Left colon (tissue), 2 donors: ENCODE data around the gene C1orf159. TPM values are rescaled to one million over a fixed set of nuclear protein-coding genes. Genes with fewer than 3 reads are reported as not detected.

Source experiments
- ATAC-seq: fragments of 200-7000 bp; cut with Tn5 transposase; one replicate; pipeline ENCODE4 v1.9.1; 2020; ENCODE audit warnings: mild to moderate bottlenecking, moderate library complexity
- DNase-seq, 2 donors: peaks; one replicate each; pipeline ENCODE4 v3.0.0-alpha.2; 2020
- intact Hi-C, 2 donors: fragments of 100-400 bp; cut with DNase I in 1 of 2; cut with micrococcal nuclease in 1 of 2; formaldehyde crosslinking; loops; one replicate each; pipeline versions ENCODE4 v1.11.2 to v1.14.0; 2022; cut with DNase I, micrococcal nuclease
- total RNA-seq, 2 donors: library from RNA; stranded (reverse); fragmentation: NEBNext Ultra II Directional; extraction: Animal tissue kit (Norgen Biotek cat#: 25700); gene quantifications; one replicate each; pipeline ENCODE4 v1.2.1, GENCODE V29; 2021
- donor health status: DM: no; HTN: no; CAD: no.
- donor health status: DM: yes; HTN: yes; CAD: no.

The C1orf159 gene
- total RNA-seq, 2 donors from 2014 or later: 17.6 to 28.6 TPM

- ATAC-seq (no peak), DNase-seq (peak; percentile 3 to 18)
- intact Hi-C loops: no loop called here
Observed at GRCh38 chr1:1088801-1089680, 26.8 kb downstream of the C1orf159 start.

GRCh38 chr1:1088029-1088800 is 27.7 kb downstream of the C1orf159 start:
- intact Hi-C loops: no loop called here

GRCh38 chr1:1087351-1088028 is 28.4 kb downstream of the C1orf159 start:
- intact Hi-C loops: no loop called here
- ATAC-seq (no peak), DNase-seq (peak in 1 of 2 donors; percentile 18)

More at GRCh38 chr1:1088029-1088800, 27.7 kb downstream of the C1orf159 start:
- ATAC-seq: no peak
- DNase-seq: peak in 1 of 2 donors; percentile 16

GRCh38 chr1:1086911-1087341 is 29.0 kb downstream of the C1orf159 start:
- peak in 1 of 2 donors; percentile 15 for DNase-seq

GRCh38 chr1:1085911-1086841 is 29.7 kb downstream of the C1orf159 start:
- DNase-seq (peak in 1 of 2 donors; percentile 22), ATAC-seq (no peak)
- intact Hi-C loops: no loop called here

More at GRCh38 chr1:1086911-1087341, 29.0 kb downstream of the C1orf159 start:
- no peak for ATAC-seq
- intact Hi-C loops: no loop called here

GRCh38 chr1:1085171-1085841 is 30.6 kb downstream of the C1orf159 start:
- no peak for ATAC-seq
- peak; percentile 3 to 22 for DNase-seq
- intact Hi-C loops: no loop called here

GRCh38 chr1:1084372-1085170 is 31.3 kb downstream of the C1orf159 start:
- no peak for ATAC-seq
- intact Hi-C loops: no loop called here
- DNase-seq: peak in 1 of 2 donors; percentile 22

- intact Hi-C loops: no loop called here
- DNase-seq (peak in 1 of 2 donors; percentile 21), ATAC-seq (no peak)
Observed at GRCh38 chr1:1083416-1084371, 32.2 kb downstream of the C1orf159 start.

GRCh38 chr1:1082776-1083415 is 33.0 kb downstream of the C1orf159 start:
- ATAC-seq: no peak
- DNase-seq: peak; percentile 6 to 20
- intact Hi-C loops: no loop called here

GRCh38 chr1:1082239-1082775 is 33.6 kb downstream of the C1orf159 start:
- DNase-seq (peak; percentile 4 to 27), ATAC-seq (no peak)
- intact Hi-C loops: no loop called here

- intact Hi-C loops: no loop called here
- ATAC-seq (no peak), DNase-seq (peak; percentile 4 to 27)
Observed at GRCh38 chr1:1081311-1082238, 34.3 kb downstream of the C1orf159 start.

- peak; percentile 12 to 28 for DNase-seq
- intact Hi-C loops: no loop called here
- no peak for ATAC-seq
Observed at GRCh38 chr1:1080951-1081310, 35.0 kb downstream of the C1orf159 start.

GRCh38 chr1:1080122-1080757 is 35.6 kb downstream of the C1orf159 start:
- intact Hi-C loops: no loop called here
- peak; percentile 82 for ATAC-seq
- peak; percentile 68 to 72 for DNase-seq
